ENCODE data around the gene EARS2. TPM values are rescaled to one million over a fixed set of nuclear protein-coding genes. Genes with fewer than 3 reads are reported as not detected.

EARS2 gene
- total RNA-seq, 4 donors from 2014 or later, result 8.4 to 39.6 (median 19.3) TPM

DNA sequence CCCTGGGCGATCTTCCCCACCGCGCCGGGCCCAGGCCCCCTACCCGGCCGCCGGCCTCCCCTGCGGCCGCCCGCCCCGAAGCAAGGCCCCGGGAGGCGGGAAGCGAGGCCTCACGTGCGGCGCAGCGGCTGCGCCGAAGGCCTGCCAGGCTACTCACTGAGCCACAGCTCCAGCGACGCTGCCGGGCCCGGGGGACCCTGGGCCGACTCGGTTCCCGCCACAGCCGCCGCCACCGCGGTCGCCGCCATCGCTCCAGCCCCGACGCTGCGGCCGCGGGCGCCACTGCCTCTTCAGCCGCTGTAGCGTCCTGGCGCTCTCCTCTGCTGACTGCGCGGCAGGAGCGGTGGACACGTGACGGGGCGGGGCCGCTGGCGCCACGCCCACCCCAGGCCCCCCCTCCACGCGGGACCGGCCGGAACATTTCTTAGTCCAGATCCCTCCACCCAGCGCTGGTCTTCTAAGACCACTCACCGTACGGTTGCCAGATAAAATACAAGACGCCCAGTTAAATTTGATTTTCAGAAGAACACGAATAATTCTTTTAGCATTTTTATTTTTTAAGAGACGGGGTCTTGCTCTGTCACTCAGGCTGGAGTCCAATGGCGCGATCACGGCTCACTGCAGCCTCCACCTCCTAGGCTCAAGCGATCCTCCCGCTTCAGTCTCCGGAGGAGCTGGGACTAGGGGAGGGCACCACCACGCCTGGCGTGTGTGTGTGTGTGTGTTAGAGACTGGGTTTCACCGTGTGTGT is 46.8 kb downstream of the EARS2 start, which contains the start of gene GGA2:
Gene GGA2 (minus strand): TSS at position 331 of the 751 bp plus-strand sequence. CDS start 83 bp downstream, at position 248.
- TF ChIP-seq CTCF (IDR thresholded peaks at IDR 0.05 in 4 of 5, conservative IDR thresholded peaks at IDR 0.05 in 1 of 5) (peak in 3 of 5 experiments; percentile 5 to 12 (median 11)), POLR2A (IDR thresholded peaks at IDR 0.05) (peak; percentile 95 to 96)
- peak; percentile 69 to 82 for DNase-seq
- in situ Hi-C loops (cut with MboI; ENCODE audit: low sequenced_read_pairs in 4 of 4), result no loop called here
- peak within 1 kb of the TSS; percentile 84 to 92 (median 92) for H3K27ac ChIP-seq
- H3K4me1 ChIP-seq, result peaks cover 12 to 28% of the 10 kb centered on the region in 2 donors
- peak within 1 kb of the TSS; percentile 70 to 86 (median 78) for H3K4me3 ChIP-seq
- H3K9me3 ChIP-seq, result no peaks in the 10 kb centered on the region
- H3K36me3 ChIP-seq, result peaks cover 0 to 3% of the 10 kb centered on the region in 2 donors
- no peaks in the 10 kb centered on the region for H3K27me3 ChIP-seq
- ATAC-seq, result peak; percentile 89 to 91
- intact Hi-C loops (cut with DNase I; ENCODE audit: low total_unique reads), result loop anchor here (2.0 kb wide), 1 partner anchor 86 kb away; the partner anchor contains the start of gene NDUFAB1

DNA sequence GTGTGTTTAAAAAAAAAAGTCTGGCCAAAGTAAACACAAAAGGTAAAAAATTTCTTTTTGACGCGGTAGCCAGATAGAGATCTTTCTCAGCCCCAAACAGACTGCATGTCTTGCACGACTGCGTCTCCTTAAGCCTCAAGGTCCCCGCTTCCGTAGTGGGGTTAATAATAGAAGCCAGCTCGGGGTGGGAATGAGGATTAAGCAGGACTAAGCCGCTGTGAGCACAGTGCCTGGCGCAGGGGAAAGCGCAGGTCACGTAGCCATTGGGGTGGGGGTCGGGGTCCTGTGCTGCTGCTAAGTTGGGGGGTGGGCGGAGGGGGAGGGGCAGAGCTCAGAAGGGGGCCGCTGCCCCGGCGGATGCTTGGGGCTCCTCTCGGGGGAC is 47.4 kb downstream of the EARS2 start:
- TF ChIP-seq POLR2A (IDR thresholded peaks at IDR 0.05), result no peak
- no peak for TF ChIP-seq CTCF (IDR thresholded peaks at IDR 0.05 in 4 of 5, conservative IDR thresholded peaks at IDR 0.05 in 1 of 5)
- H3K27me3 ChIP-seq, result no peaks in the 10 kb centered on the region
- peak; percentile 47 to 54 for ATAC-seq
- no peaks in the 10 kb centered on the region for H3K9me3 ChIP-seq
- DNase-seq, result peak in 1 of 2 donors; percentile 38
- peak overlapping the region; percentile 84 to 92 (median 92) for H3K27ac ChIP-seq
- peaks cover 17 to 33% of the 10 kb centered on the region in 2 donors for H3K4me1 ChIP-seq
- H3K4me3 ChIP-seq, result peak overlapping the region; percentile 70 to 86 (median 78)
- intact Hi-C loops (cut with DNase I; ENCODE audit: low total_unique reads) (loop anchor here (2.0 kb wide), 1 partner anchor 87 kb away; the partner anchor contains the start of gene NDUFAB1), in situ Hi-C loops (cut with MboI; ENCODE audit: low sequenced_read_pairs in 4 of 4) (no loop called here)
- H3K36me3 ChIP-seq, result peaks cover 0 to 3% of the 10 kb centered on the region in 2 donors

DNA sequence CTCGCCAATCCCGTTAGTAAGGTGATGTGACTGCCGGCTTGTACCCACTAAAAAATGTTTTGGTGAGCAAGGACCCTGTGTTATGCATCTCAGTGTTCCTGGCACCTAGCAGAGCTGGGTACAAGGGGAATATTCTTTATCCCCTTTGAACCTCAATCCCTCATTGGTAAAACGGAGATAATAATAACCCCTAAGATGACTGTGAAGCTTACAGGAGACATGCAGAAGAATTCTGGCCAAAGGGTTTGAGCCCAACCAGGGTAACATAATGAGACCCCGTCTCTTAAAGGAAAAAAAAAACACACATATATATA is 47.8 kb downstream of the EARS2 start:
- no peak for ATAC-seq
- no peak for DNase-seq
- intact Hi-C loops (cut with DNase I; ENCODE audit: low total_unique reads), result no loop called here
- Histone ChIP-seq H3K27ac (peak overlapping the region; percentile 84 to 92 (median 92)), H3K4me1 (peaks cover 21 to 36% of the 10 kb centered on the region in 2 donors), H3K36me3 (no peaks in the 10 kb centered on the region), H3K4me3 (peak overlapping the region; percentile 70 to 86 (median 78)), H3K27me3 (no peaks in the 10 kb centered on the region), H3K9me3 (no peaks in the 10 kb centered on the region)
- no peak for TF ChIP-seq POLR2A (IDR thresholded peaks at IDR 0.05)
- TF ChIP-seq CTCF (IDR thresholded peaks at IDR 0.05 in 4 of 5, conservative IDR thresholded peaks at IDR 0.05 in 1 of 5), result no peak
- in situ Hi-C loops (cut with MboI; ENCODE audit: low sequenced_read_pairs in 4 of 4), result no loop called here

- no peaks in the 10 kb centered on the region for H3K9me3 ChIP-seq
- peak overlapping the region; percentile 84 to 92 (median 92) for H3K27ac ChIP-seq
- H3K4me1 ChIP-seq, result peaks cover 27 to 41% of the 10 kb centered on the region in 2 donors
- TF ChIP-seq POLR2A (IDR thresholded peaks at IDR 0.05), result no peak
- no peaks in the 10 kb centered on the region for H3K36me3 ChIP-seq
- ATAC-seq (no peak), DNase-seq (no peak)
- intact Hi-C loops (cut with DNase I; ENCODE audit: low total_unique reads), result no loop called here
- no peaks in the 10 kb centered on the region for H3K27me3 ChIP-seq
- in situ Hi-C loops (cut with MboI; ENCODE audit: low sequenced_read_pairs in 4 of 4), result no loop called here
- H3K4me3 ChIP-seq, result peak overlapping the region; percentile 70 to 86 (median 78)
These were observed 48.3 kb downstream of the EARS2 start for GRCh38 chr16:23508589-23509440.

GRCh38 chr16:23506606-23506994 is 50.5 kb downstream of the EARS2 start:
- no peaks in the 10 kb centered on the region for H3K27me3 ChIP-seq
- peaks cover 31 to 46% of the 10 kb centered on the region in 2 donors for H3K4me1 ChIP-seq
- H3K4me3 ChIP-seq, result no peak overlapping the region
- intact Hi-C loops (cut with DNase I; ENCODE audit: low total_unique reads) (no loop called here), in situ Hi-C loops (cut with MboI; ENCODE audit: low sequenced_read_pairs in 4 of 4) (no loop called here)
- peak overlapping the region; percentile 88 to 97 (median 90) for H3K27ac ChIP-seq
- no peak for ATAC-seq
- DNase-seq, result no peak
- no peaks in the 10 kb centered on the region for H3K9me3 ChIP-seq
- H3K36me3 ChIP-seq, result no peaks in the 10 kb centered on the region
- TF ChIP-seq CTCF (IDR thresholded peaks at IDR 0.05 in 4 of 5, conservative IDR thresholded peaks at IDR 0.05 in 1 of 5), result no peak
- no peak for TF ChIP-seq POLR2A (IDR thresholded peaks at IDR 0.05)

Data from gastrocnemius medialis (tissue), 4 donors.